Measurements from ENCODE around the gene ATP8A1. TPM values are rescaled to one million over a fixed set of nuclear protein-coding genes. Genes with fewer than 3 reads are reported as not detected.

ATP8A1 gene
- polyA plus RNA-seq, 1 experiment, result 0.20 TPM

- H3K4me3 ChIP-seq (ENCODE audit: low read depth, low read length), result no peak overlapping the region
- H3K9me3 ChIP-seq (ENCODE audit: control insufficient read depth, insufficient read depth, low read length), result no peaks in the 10 kb centered on the region
- no peak overlapping the region for H3K27ac ChIP-seq (ENCODE audit: low read depth, low read length)
- no peak for DNase-seq (ENCODE audit: low read depth, low spot score)
- ChIA-PET CTCF (no interaction called here), POLR2A (no interaction called here)
- no peak for TF ChIP-seq CTCF (IDR thresholded peaks at IDR 0.05; ENCODE audit: low read depth, low read length)
- H3K27me3 ChIP-seq (ENCODE audit: control insufficient read depth, insufficient read depth, low read length), result no peaks in the 10 kb centered on the region
Measured at GRCh38 chr4:42600578-42600977, 56.3 kb downstream of the ATP8A1 start.

DNA sequence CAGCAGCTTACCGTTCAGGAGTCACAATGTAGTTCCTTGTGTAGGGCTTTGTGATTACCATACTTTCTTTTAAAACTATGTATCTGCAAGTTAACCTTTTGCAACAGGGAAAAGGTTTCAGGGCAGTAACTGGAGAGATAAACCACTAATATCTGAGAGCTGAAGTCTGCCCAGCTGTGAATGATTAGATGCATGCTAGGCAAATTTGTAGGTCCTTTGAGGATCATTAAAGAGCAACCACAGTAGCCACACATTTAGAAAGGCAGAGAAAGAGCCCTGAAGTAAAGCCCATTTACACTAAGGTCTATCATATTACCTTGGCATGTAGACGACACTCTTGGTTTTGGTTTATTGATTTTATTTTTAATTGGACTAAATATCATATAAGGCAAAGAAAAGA is 60.0 kb downstream of the ATP8A1 start:
- H3K27me3 ChIP-seq (ENCODE audit: control insufficient read depth, insufficient read depth, low read length), result no peaks in the 10 kb centered on the region
- ChIA-PET POLR2A (no interaction called here), CTCF (no interaction called here)
- no peak overlapping the region for H3K4me3 ChIP-seq (ENCODE audit: low read depth, low read length)
- H3K27ac ChIP-seq (ENCODE audit: low read depth, low read length), result no peak overlapping the region
- H3K9me3 ChIP-seq (ENCODE audit: control insufficient read depth, insufficient read depth, low read length), result no peaks in the 10 kb centered on the region
- no peak for TF ChIP-seq CTCF (IDR thresholded peaks at IDR 0.05; ENCODE audit: low read depth, low read length)
- DNase-seq (ENCODE audit: low read depth, low spot score), result no peak

- Histone ChIP-seq H3K27ac (ENCODE audit: low read depth, low read length) (no peak overlapping the region), H3K9me3 (ENCODE audit: control insufficient read depth, insufficient read depth, low read length) (no peaks in the 10 kb centered on the region), H3K27me3 (ENCODE audit: control insufficient read depth, insufficient read depth, low read length) (no peaks in the 10 kb centered on the region), H3K4me3 (ENCODE audit: low read depth, low read length) (no peak overlapping the region)
- DNase-seq (ENCODE audit: low read depth, low spot score), result no peak
- TF ChIP-seq CTCF (IDR thresholded peaks at IDR 0.05; ENCODE audit: low read depth, low read length), result no peak
- CTCF ChIA-PET, result no interaction called here
- POLR2A ChIA-PET, result no interaction called here
Measured at GRCh38 chr4:42594888-42595287, 62.0 kb downstream of the ATP8A1 start.

GRCh38 chr4:42588909-42589308 is 68.0 kb downstream of the ATP8A1 start:
- TF ChIP-seq CTCF (IDR thresholded peaks at IDR 0.05; ENCODE audit: low read depth, low read length), result no peak
- ChIA-PET POLR2A (no interaction called here), CTCF (interaction anchor here (1.2 to 1.6 kb wide), 2 partner anchors 11 to 20 kb away, joined by 3 to 6 read pairs; no protein-coding TSS in a partner anchor)
- H3K27ac ChIP-seq (ENCODE audit: low read depth, low read length), result no peak overlapping the region
- no peak for DNase-seq (ENCODE audit: low read depth, low spot score)
- H3K4me3 ChIP-seq (ENCODE audit: low read depth, low read length), result no peak overlapping the region
- H3K9me3 ChIP-seq (ENCODE audit: control insufficient read depth, insufficient read depth, low read length), result no peaks in the 10 kb centered on the region
- H3K27me3 ChIP-seq (ENCODE audit: control insufficient read depth, insufficient read depth, low read length), result no peaks in the 10 kb centered on the region

DNA sequence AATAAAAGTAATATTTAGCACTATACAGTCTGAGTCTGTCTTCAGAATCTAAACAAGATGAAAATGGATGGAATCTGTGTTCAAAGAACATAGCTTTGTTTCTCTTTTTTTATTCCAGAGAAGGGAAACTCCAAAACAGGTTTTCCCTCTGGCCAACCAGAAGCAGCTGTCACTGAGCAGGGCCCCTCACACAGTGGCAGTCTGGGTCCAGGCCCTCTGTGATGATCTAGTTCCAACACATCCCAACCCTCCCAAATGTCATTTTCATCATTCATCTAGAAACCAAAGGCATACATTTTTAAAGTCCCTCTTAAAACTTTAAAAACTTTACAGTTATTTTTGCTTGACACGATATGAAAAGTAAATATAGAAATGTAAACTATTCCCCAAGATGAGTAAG is 70.1 kb downstream of the ATP8A1 start:
- Histone ChIP-seq H3K9me3 (ENCODE audit: control insufficient read depth, insufficient read depth, low read length) (no peaks in the 10 kb centered on the region), H3K27ac (ENCODE audit: low read depth, low read length) (no peak overlapping the region), H3K27me3 (ENCODE audit: control insufficient read depth, insufficient read depth, low read length) (no peaks in the 10 kb centered on the region), H3K4me3 (ENCODE audit: low read depth, low read length) (no peak overlapping the region)
- no peak for DNase-seq (ENCODE audit: low read depth, low spot score)
- no peak for TF ChIP-seq CTCF (IDR thresholded peaks at IDR 0.05; ENCODE audit: low read depth, low read length)
- ChIA-PET CTCF (no interaction called here), POLR2A (no interaction called here)

Measured in AG04450 (cell line).